SK-N-SH (cell line): ENCODE results near the gene WDR3. TPM values are rescaled to one million over a fixed set of nuclear protein-coding genes. Genes with fewer than 3 reads are reported as not detected.

ENCODE experiments used
- CTCF ChIA-PET: fragments of 300-600, 350-600 bp; formaldehyde crosslinking; extraction: SDS; loops from one replicate; lab custom pipeline; 2021; lab: Yijun Ruan, JAX
- POLR2A ChIA-PET: fragments of 350-600 bp; sonication (Branson Sonifier 250); formaldehyde crosslinking; extraction: SDS; loops from one replicate; lab custom pipeline; 2020; ENCODE audit warnings: antibody characterized with exemption, inconsistent platforms; lab: Yijun Ruan, JAX
- DNase-seq: peaks from one replicate; pipeline ENCODE4 v3.0.0; 2012
- H2AFZ ChIP-seq: fragments of 200-600 bp; sonication (generic); 2 replicates; pipeline ENCODE4 v1.8.1; 2016; ENCODE audit warnings: antibody characterized with exemption, mild to moderate bottlenecking, low read depth
- H3F3A ChIP-seq: fragments of 200-600 bp; sonication (generic); replicated peaks from 2 replicates; pipeline ENCODE3; 2016; ENCODE audit warnings: antibody characterized with exemption, mild to moderate bottlenecking; ENCODE audit not compliant: insufficient read depth
- H3K27ac ChIP-seq, 2 experiments: fragments of 200-500 bp in 1 of 2; fragments of 200-600 bp in 1 of 2; sonication (Bioruptor generic) in 1 of 2; sonication (generic), shearing (Covaris generic) in 1 of 2; 2 replicates each; pipeline versions ENCODE4 v1.5.1 to v1.6.1; 2014 to 2016; ENCODE audit warnings: low read depth in 2 of 2, inconsistent platforms in 1 of 2, low read length in 1 of 2, mild to moderate bottlenecking in 1 of 2, mixed read lengths in 1 of 2
- H3K27me3 ChIP-seq: fragments of 200-600 bp; sonication (generic), shearing (Covaris generic); 2 replicates; pipeline ENCODE4 v1.6.1; 2016; ENCODE audit warnings: mixed run types; ENCODE audit not compliant: insufficient read depth
- H3K36me3 ChIP-seq, 2 experiments: fragments of 200-500 bp in 1 of 2; fragments of 200-600 bp in 1 of 2; sonication (Bioruptor generic) in 1 of 2; sonication (generic) in 1 of 2; replicated peaks in 1 of 2; 2 replicates each; pipeline versions ENCODE3 to v1.5.1; 2014 to 2016; ENCODE audit warnings: low read length in 1 of 2, mild to moderate bottlenecking in 1 of 2; ENCODE audit not compliant: insufficient read depth in 2 of 2, control insufficient read depth in 1 of 2
- H3K4me1 ChIP-seq, 2 experiments: fragments of 200-500 bp in 1 of 2; fragments of 200-600 bp in 1 of 2; sonication (Bioruptor generic) in 1 of 2; sonication (generic), shearing (Covaris generic) in 1 of 2; 2 replicates each; pipeline versions ENCODE4 v1.5.1 to v1.6.1; 2014 to 2016; ENCODE audit warnings: low read depth in 1 of 2, low read length in 1 of 2, mixed run types in 1 of 2; ENCODE audit not compliant: insufficient read depth in 2 of 2, control insufficient read depth in 1 of 2
- H3K4me2 ChIP-seq: fragments of 200-600 bp; sonication (generic), shearing (Covaris generic); 2 replicates; pipeline ENCODE4 v1.6.1; 2017; ENCODE audit warnings: mixed run types
- H3K4me3 ChIP-seq, 2 experiments: fragments of 200-500 bp in 1 of 2; fragments of 200-600 bp in 1 of 2; sonication (Bioruptor generic) in 1 of 2; sonication (generic), shearing (Covaris generic) in 1 of 2; 2 replicates each; pipeline versions ENCODE4 v1.5.1 to v1.8.1; 2014 to 2016; ENCODE audit warnings: low read depth in 2 of 2, inconsistent platforms in 1 of 2, low read length in 1 of 2, mild to moderate bottlenecking in 1 of 2, mixed read lengths in 1 of 2, moderate library complexity in 1 of 2
- H3K79me2 ChIP-seq: fragments of 200-600 bp; sonication (generic); 2 replicates; pipeline ENCODE4 v1.8.1; 2017; ENCODE audit warnings: mild to moderate bottlenecking; ENCODE audit not compliant: insufficient read depth
- H3K9ac ChIP-seq: fragments of 200-600 bp; sonication (generic); 2 replicates; pipeline ENCODE4 v1.6.1; 2017; ENCODE audit warnings: mixed run types
- H3K9me2 ChIP-seq: fragments of 200-600 bp; sonication (generic); 2 replicates; pipeline ENCODE4 v1.6.1; 2017; ENCODE audit warnings: mixed run types
- H3K9me3 ChIP-seq: fragments of 200-600 bp; sonication (generic); 2 replicates; pipeline ENCODE4 v1.6.1; 2017; ENCODE audit warnings: mixed run types, mild to moderate bottlenecking, moderate library complexity
- H4K20me1 ChIP-seq: fragments of 200-600 bp; sonication (generic); 2 replicates; pipeline ENCODE4 v1.6.1; 2017; ENCODE audit warnings: mild to moderate bottlenecking, mixed run types; ENCODE audit not compliant: insufficient read depth
- CHD2 ChIP-seq: fragments of 150-350 bp; IDR thresholded peaks from 2 replicates; pipeline ENCODE4 v1.6.1; 2018; ENCODE audit warnings: low read length; ENCODE audit not compliant: partially characterized antibody
- ELF1 ChIP-seq: IDR thresholded peaks from 2 replicates; pipeline ENCODE4 v1.4.0; 2012
- EP300 ChIP-seq, 2 experiments: IDR thresholded peaks; 2 replicates each; pipeline versions ENCODE4 v1.4.0 to v1.6.1; 2012; ENCODE audit warnings: borderline replicate concordance in 1 of 2, low read depth in 1 of 2, low read length in 1 of 2
- FOSL2 ChIP-seq: IDR thresholded peaks from 2 replicates; pipeline ENCODE4 v1.4.0; 2012; ENCODE audit warnings: low read depth, mild to moderate bottlenecking, moderate library complexity, borderline replicate concordance
- FOXM1 ChIP-seq: IDR thresholded peaks from 2 replicates; pipeline ENCODE4 v1.4.0; 2012; ENCODE audit warnings: low read depth, mild to moderate bottlenecking
- GATA2 ChIP-seq: sonication (generic); formaldehyde crosslinking; IDR thresholded peaks from 2 replicates; pipeline ENCODE4 v1.5.0; 2020; ENCODE audit warnings: mild to moderate bottlenecking, missing genetic modification reagents
- JUND ChIP-seq: IDR thresholded peaks from 2 replicates; pipeline ENCODE4 v1.4.0; 2012
- MEF2A ChIP-seq: IDR thresholded peaks from 2 replicates; pipeline ENCODE4 v1.4.0; 2012; ENCODE audit warnings: low read depth, borderline replicate concordance
- NFIC ChIP-seq: IDR thresholded peaks from 2 replicates; pipeline ENCODE4 v1.4.0; 2012; ENCODE audit warnings: borderline replicate concordance
- REST ChIP-seq: IDR thresholded peaks from 2 replicates; pipeline ENCODE4 v1.6.1; 2012; ENCODE audit warnings: mild to moderate bottlenecking, low read depth, low read length, moderate library complexity
- RXRA ChIP-seq: IDR thresholded peaks from 2 replicates; pipeline ENCODE4 v1.4.0; 2012; ENCODE audit warnings: low read depth, mild to moderate bottlenecking, borderline replicate concordance
- SIN3A ChIP-seq: IDR thresholded peaks from 2 replicates; pipeline ENCODE4 v1.6.1; 2012; ENCODE audit warnings: low read depth, mild to moderate bottlenecking, low read length, moderate library complexity, borderline replicate concordance
- USF2 ChIP-seq: fragments of 150-350 bp; IDR thresholded peaks from 2 replicates; pipeline ENCODE4 v1.6.1; 2017; ENCODE audit warnings: antibody characterized with exemption, low read length, low read depth, borderline replicate concordance
- YY1 ChIP-seq: IDR thresholded peaks from 2 replicates; pipeline ENCODE4 v1.4.0; 2012; ENCODE audit warnings: low read depth, mild to moderate bottlenecking
- WGBS: methylation state at CpG from one replicate; pipeline ENCODE4 v1.1.6; 2017; ENCODE audit warnings: low lambda C conversion rate; 5-methylcytosine and 5-hydroxymethylcytosine counted together
- polyA plus RNA-seq, 3 experiments: library from polyadenylated mRNA; depleted of rRNA; stranded (reverse); fragments of >200 nt; gene quantifications; 2 replicates each; pipeline ENCODE4 v1.2.3, GENCODE V29; 2012
- TF ChIP-seq, protein P1 (sequence below): fragments of 150-350 bp; IDR thresholded peaks from 2 replicates; pipeline ENCODE4 v1.6.1; 2016; ENCODE audit warnings: mild to moderate bottlenecking, low read depth, low read length

Gene WDR3
- polyA plus RNA-seq, 1 of the 3 experiments (the other 2 are of a cell fraction): 26.9 TPM

DNA sequence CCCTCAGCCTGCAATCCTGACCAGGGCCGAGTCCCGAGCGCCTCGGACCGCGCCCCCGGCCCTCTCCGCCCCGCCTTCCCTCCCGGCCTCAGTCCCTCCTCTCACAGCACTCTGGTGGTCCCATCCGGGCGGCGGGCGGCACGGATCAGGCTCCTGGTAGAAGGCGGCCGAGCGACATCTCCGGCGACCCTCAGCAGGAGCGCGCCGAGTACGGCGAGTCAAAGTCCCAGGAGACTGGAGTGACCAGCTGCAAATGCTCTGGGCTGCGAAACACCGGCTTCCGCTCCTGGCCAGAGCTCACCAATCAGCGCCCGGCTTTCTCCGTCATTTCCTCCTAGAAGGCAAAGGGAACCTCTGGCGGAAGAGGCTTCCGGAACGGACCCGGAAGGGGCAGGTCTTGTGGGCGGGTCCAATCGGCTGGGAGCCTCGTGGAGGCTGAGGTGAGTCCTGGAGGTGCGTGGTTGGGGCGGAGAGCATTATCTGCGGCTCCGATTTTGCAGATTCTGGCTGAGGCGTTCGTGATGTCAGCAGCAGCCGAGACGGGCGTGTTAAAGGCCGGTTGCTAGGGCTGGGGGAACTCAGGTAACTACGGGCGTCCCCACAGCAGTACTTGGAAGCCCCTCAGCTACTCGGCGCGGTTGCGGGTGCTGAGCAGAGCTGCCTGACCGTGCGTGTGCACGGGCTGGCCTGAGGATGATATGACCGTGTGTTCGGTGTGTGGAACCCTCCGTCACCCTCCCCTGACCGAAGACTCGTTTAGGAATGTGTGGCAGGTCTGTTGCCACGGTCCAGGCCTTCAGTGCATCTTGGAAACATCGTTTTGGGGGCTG lies at the start of gene WDR3, which contains the start of gene GDAP2 (continued):
- TF ChIP-seq REST: peak; percentile 29; the same call in 1 of the 2 replicates
- no peak for TF ChIP-seq MEF2A
- no peak for TF ChIP-seq EP300 (IDR thresholded peaks at IDR 0.05; ENCODE audit: borderline replicate concordance in 1 of 2, low read depth in 1 of 2, low read length in 1 of 2)
- TF ChIP-seq CHD2: peak; percentile 53
- no peak; the same call in 1 of the 2 replicates for TF ChIP-seq YY1
- TF ChIP-seq RXRA: no peak
- TF ChIP-seq SIN3A: peak; percentile 83; the same call in 1 of the 2 replicates
- no peak for TF ChIP-seq FOXM1
- no peak for TF ChIP-seq USF2
- no peak for TF ChIP-seq JUND
- peak; percentile 92 for TF ChIP-seq ELF1
- TF ChIP-seq FOSL2: no peak
- TF ChIP-seq NFIC: no peak

DNA sequence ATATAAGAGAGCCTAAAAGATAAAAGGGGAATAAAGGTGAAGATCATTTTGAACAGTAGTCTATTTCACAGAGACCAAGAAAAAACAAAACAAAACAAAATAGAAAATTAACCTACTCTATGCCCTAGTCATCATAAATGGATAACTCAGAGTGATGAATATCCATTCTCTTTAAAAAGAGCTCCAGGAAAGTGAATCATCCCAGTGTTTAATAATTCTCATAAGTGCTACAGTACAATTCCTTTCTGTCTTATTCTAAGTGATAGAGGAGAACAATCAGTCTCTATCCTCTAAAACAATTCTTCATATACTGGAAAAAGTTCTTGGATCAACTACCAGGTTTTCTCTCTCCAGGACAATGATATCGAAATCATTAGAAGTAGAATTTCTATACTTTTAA lies 45.9 kb upstream of the WDR3 start:
- CTCF ChIA-PET: interaction anchor here (1.2 to 1.5 kb wide), 2 partner anchors 12 to 371 kb away, joined by 6 to 11 read pairs; no protein-coding TSS in a partner anchor
- no peak overlapping the region for H3K4me3 ChIP-seq
- H3K4me1 ChIP-seq: peaks cover 0 to 13% of the 10 kb centered on the region in 2 experiments; a peak in 2 of 4 replicates
- WGBS: 97% methylated on average over 1 of the region's 1 CpG
- H3F3A ChIP-seq: peaks cover 7% of the 10 kb centered on the region
- H3K4me2 ChIP-seq: no peak overlapping the region
- H3K27ac ChIP-seq: peak overlapping the region in 1 of 2 experiments; percentile 46; a peak in 2 of 4 replicates
- H2AFZ ChIP-seq: no peak overlapping the region
- POLR2A ChIA-PET: no interaction called here
- no peaks in the 10 kb centered on the region for H4K20me1 ChIP-seq
- DNase-seq: no peak
- H3K27me3 ChIP-seq: no peaks in the 10 kb centered on the region
- peaks cover 68 to 78% of the 10 kb centered on the region in 2 experiments for H3K36me3 ChIP-seq
- TF ChIP-seq, protein P1, sequence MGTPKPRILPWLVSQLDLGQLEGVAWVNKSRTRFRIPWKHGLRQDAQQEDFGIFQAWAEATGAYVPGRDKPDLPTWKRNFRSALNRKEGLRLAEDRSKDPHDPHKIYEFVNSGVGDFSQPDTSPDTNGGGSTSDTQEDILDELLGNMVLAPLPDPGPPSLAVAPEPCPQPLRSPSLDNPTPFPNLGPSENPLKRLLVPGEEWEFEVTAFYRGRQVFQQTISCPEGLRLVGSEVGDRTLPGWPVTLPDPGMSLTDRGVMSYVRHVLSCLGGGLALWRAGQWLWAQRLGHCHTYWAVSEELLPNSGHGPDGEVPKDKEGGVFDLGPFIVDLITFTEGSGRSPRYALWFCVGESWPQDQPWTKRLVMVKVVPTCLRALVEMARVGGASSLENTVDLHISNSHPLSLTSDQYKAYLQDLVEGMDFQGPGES: no peak
- TF ChIP-seq YY1: no peak
- no peak for TF ChIP-seq GATA2 (CRISPR knock-in tag)
- no peaks in the 10 kb centered on the region for H3K9me2 ChIP-seq
- H3K9me3 ChIP-seq: no peaks in the 10 kb centered on the region
- H3K79me2 ChIP-seq: no peaks in the 10 kb centered on the region
- H3K9ac ChIP-seq: no peak overlapping the region
